HG02970 (cell line): ENCODE measurements around the gene SRCAP.
"Not testable (repeated sequence)": the region's sequence is repeated elsewhere in the genome, so short reads cannot be mapped to it uniquely, and the experiment has no call there.

Source experiments
- ATAC-seq: cut with Tn5 transposase; IDR thresholded peaks from one replicate; pipeline ENCODE4 v1.9.1; 2021; ENCODE audit warnings: mild to moderate bottlenecking, moderate library complexity, moderate number of reproducible peaks; ENCODE audit not compliant: unreplicated experiment, low FRiP score

SRCAP gene

GRCh38 chr16:30663038-30663437 is 35.9 kb upstream of the SRCAP start:
- no peak for ATAC-seq

DNA sequence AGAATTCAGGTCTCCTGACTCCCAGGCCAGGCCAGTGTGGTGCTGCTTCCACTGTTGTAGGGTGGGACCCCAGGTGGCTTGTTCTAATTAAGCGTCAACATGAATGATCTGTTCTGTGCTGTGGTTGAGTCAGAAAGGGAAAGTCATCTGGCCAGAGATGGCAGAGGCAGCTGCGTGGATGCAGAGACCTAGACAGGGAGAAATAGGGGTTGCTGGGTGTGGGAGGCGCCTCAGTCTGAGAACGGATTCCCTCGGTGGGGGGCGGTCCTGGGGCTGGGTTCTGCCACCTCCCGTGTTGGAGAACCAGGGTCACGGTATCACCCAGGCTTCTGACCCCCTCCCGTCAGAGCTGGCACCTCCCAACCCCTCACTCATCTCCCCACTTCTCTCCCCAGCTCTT is 35.2 kb upstream of the SRCAP start:
- no peak for ATAC-seq

GRCh38 chr16:30664616-30665109 is 34.3 kb upstream of the SRCAP start:
- ATAC-seq: no peak

DNA sequence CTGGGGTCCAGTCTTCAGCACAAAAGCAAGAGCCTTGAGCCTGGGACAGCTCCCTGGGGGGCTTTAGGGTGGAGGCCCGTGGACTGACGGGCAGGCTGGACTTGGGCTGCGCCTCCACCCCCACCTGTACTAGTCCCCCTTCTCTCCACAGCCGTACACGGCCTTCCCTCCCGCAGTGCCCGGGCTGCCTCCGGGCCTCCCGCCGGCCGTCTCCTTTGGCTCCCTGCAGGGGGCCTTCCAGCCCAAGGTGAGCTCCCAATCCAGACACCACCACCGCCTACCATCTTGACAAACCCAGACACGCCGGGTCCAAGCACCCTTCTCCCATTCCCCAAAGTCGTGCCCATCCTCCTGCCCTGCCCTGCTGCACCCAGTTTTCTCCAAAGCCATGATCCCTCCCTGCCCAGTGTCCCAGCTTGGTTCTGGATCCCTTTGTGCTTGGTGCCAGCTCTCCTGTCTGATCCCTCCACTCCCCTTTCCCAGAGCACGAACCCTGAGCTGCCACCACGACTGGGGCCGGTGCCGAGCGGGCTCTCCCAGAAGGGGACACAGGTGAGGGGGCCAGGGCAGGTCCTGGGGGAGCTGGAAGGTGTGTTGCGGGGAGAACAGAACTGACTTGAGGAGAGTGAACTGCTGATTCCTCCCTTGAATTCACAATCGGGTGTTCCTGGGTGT is 33.7 kb upstream of the SRCAP start:
- ATAC-seq: no peak

DNA sequence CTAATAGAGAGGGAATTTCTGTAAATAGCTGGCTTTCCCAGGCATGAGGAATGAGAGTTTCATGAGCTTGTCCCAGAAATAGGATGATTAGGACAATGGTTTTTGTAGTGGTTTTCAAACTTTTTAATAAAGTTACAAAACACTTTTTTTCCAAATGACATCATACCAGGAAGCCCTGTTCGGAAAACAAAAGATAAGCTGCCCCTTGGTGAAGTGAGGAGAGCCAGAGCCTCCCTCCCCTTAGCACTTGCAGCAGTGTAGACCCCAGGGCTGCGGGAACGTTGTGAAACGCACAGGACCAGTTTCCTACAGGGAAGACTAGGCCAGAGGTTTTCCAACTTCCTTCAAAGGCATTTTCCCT is 33.2 kb upstream of the SRCAP start:
- no peak for ATAC-seq

DNA sequence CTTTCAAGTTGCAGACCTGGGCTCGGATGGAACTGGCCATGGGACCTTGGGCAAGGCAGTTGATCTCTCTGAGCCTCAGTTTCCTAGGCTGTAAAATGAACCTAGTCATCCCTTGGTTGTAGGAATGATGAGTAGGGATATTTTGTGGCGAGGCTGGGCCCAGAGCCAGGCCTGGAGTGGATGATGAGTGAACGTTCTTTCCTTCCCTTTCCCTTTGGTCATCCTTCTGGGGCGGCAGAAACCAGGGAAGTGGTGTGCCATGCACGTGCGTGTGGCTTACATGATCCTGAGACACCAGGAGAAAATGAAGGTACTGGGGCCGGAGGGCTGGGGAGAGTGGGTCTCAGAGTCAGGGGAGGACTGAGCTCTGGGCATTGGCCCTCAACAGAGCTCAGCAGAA is 32.3 kb upstream of the SRCAP start:
- ATAC-seq: no peak

DNA sequence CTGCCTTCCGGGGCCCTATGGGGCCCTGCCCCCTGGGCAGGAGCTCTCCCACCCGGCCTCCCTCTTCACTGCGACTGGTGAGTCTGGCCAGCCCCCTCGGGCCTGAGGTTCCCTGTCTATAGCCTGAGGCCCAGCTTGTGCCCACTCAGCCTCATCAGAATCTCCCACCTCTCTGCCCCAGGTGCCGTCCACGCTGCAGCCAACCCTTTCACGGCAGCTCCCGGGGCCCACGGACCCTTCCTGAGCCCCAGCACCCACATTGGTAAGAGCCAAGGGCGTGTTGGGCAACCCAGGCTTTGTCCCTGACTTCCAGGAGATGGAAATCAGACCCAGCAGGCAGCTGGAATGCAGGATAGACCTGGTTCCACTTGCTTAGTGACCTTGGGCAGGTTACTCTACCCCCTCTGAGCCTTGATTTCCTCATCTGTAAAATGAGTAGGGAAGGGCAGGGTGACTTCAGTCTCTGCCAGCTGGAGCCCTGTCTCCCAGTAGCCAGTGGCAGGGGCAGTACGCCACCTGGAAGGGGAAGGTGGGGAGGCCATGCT is 31.5 kb upstream of the SRCAP start:
- ATAC-seq: no peak

DNA sequence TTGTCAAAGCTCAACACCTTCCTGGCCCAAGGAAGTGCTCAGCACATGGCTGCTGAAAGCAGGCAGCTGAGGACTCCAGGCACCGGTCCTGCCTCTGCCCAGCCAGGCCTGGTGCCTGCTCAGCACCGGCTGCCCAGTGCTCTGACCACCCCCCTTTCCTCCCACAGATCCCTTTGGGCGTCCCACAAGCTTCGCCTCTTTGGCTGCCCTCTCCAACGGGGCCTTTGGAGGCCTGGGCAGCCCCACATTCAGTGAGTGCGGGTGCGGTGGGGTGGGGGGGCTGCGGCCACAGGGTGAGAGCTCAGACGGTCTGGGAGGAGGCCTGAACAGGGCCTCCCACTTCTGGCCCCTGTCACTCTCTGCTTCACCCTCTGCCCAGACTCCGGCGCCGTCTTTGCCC is 30.6 kb upstream of the SRCAP start:
- no peak for ATAC-seq

DNA sequence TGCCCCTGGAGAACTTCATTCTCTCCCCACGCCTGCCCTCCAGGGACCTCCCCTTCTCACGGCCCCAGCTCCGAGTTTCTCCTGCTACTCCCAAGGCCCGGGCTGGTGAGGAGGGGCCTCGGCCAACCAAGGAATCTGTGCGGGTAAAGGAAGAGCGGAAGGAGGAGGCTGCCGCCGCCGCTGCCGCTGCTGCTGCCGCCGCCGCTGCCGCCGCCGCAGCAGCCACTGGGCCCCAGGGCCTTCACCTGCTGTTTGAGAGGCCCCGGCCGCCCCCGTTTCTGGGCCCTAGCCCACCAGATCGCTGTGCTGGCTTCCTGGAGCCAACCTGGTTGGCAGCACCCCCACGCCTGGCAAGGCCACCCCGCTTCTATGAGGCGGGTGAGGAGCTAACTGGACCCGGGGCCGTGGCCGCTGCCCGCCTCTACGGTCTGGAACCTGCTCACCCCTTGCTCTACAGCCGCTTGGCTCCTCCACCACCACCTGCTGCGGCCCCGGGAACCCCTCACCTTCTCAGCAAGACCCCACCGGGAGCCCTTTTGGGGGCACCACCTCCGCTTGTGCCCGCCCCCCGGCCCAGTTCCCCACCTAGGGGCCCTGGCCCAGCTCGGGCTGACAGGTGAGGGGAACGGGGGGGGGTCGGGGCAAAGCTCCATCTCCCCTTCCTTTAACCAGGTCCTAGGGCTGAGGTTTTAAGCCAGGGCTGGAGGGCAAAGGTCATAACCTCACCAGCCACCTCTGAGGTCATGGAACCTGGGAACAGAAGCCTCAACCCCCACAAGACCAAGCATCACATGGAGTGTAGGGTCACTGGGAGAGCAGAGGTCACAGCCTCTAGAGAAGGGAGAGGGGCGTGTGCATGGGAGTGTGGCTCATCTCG is 29.7 kb upstream of the SRCAP start:
- ATAC-seq: no peak

DNA sequence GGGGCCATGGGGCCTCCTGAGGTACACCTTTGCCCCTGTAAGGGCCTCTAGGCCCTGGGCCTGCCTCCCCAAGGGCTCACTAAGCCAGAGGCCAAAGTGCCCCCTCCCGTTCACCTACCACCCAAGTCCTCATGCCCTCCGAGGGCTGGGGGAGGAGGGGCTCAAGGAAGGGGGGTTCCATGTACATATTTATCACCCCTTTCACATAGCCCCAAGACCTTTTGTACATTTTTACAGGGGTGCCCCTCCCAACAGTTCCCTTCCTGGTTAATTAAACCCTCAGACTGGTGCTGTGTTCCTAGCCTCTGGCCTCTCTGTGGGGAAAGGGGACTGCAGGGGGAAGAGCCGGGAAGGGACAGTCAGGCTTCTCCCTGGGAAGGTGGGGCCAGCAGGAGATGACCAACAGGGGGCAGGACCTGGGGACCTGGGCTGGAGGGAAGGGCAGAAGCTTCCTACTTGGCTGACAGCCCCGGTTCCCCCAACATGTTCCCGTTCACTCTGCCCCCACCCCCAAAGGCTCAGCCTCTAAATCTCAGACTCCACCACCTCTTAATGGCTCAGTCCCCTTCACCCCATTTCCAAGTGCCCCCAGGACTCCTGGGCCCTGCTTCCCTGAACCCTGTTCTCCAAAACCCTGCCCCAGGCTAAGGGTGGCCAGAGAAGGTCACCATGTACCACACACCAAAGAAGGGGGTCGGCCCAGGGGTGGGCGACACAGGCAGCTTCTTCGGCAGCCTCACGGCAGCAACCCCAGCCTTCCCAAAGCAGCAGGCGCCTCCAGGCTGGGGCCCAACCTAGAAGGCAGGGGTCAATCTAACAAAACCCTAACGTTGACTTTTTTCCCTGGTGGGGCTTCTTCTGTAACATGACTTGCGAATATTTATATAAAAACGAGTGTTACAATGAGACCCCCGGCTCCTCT is 28.8 kb upstream of the SRCAP start:
- ATAC-seq: no peak

GRCh38 chr16:30675143-30675542 is 23.8 kb upstream of the SRCAP start:
- ATAC-seq: no peak

DNA sequence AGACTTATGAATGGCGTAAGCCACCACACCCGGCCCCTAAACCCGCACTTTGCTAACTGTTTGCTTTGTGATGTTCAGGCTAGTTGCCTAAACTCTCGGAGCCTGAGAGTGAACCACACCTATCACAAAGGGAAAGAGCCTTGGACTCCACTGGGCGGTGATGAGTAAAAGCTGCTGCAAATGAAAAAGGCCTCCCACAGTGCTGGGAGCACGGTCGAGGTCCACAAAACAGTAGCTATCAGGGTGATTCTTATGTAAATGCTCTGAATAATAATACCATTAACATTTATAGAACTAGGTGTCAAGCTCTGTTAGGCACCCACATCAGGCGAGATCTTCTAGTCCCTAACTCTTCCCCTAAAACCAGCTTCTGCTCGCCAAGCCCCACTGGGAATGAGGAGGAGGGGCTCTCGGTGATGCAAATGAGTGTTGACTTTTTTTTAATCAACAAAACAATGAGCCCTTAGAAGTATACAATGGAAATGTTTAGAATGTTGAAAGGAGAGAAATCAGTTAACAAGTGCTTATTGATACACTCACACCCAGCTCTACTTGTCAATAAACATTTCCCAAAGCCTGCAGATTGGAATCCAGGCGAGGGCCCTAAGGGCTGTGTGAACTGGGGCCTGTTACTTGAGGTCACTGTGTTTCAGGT is 20.9 kb upstream of the SRCAP start:
- no peak for ATAC-seq

- no peak for ATAC-seq
These were observed 20.4 kb upstream of the SRCAP start for GRCh38 chr16:30678586-30678970.

- ATAC-seq: no peak
These were observed 18.6 kb upstream of the SRCAP start for GRCh38 chr16:30680326-30680725.

DNA sequence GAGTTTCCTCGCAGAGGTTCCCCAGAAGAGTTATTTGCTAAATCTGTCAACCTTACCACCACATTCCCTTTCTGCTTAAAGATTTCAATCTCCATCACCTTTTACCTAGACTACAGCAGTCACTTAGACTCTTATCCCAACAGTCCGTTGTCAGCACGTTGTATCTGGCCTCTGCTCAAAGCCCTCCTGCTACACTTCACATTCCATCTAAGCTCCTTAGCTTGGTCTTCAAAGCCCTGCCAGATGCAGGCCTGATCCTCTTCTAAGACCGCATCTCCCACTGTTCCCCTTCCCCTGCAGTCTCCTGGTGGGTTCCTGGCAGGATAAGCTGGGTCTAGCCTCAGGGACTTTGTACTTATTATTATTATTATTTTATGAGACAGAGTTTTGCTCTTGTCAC is 10.3 kb upstream of the SRCAP start:
- no peak for ATAC-seq

- no peak for ATAC-seq
These were observed 7.1 kb upstream of the SRCAP start for GRCh38 chr16:30691907-30692306.

DNA sequence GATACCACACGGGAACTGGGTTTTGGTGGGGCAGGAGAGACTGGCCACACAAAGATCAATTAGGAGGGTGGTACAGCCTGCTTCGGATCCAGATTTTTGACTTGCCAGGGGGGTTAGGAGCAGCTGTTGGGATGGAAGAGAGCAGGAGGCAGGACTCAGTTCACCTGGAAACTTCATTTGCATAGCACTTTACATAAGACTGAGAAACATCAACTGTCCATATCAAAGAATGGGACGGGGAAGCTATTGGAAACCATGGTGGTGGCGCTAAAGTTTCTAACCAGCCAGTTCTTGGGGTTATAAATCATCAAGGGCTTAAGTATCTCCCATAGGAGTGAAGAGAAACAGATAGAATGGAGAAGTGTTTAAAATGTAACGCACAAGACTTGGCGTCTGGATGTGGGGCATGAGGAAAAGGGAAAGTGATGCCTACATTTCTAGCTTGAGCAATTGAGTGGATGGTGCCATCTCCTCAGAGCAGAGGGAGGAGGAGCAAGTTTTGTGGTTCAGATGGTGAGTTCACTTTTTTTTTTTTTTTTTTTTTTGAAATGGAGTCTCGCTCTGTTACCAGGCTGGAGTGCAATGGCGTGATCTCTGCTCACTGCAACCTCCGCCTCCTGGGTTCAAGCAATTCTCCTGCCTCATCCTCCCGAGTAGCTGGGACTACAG is 6.4 kb upstream of the SRCAP start:
- no peak for ATAC-seq

- no peak for ATAC-seq
These were observed 3.9 kb upstream of the SRCAP start for GRCh38 chr16:30694926-30695693.

DNA sequence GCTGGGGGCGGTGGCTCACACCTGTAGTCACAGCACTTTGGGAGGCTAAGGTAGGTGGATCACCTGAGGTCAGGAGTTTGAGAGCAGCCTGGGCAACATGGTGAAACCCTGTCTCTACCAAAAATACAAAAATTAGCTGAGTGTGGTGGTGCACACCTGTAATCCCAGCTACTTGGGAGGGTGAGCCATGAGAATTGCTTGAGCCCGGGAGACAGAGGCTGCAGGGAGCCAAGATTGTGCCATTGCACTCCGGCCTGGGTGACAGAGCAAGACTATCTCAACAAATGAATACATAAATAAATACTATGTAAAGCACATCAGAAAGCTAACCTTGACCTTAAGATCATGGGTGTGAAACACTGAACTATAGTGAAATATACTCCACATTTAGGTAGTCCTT is 2.3 kb upstream of the SRCAP start:
- ATAC-seq: not testable (repeated sequence)
